Fibroblast of skin of right quadriceps (primary cell): ENCODE results near the gene FKBP5.
"Not testable (repeated sequence)": the region's sequence is repeated elsewhere in the genome, so short reads cannot be mapped to it uniquely, and the experiment has no call there.

ENCODE experiments used
- DNase-seq: peaks from one replicate; pipeline ENCODE4 v3.0.0-alpha.2; 2013

FKBP5 gene

GRCh38 chr6:35607517-35608233, 81.0 kb downstream of the FKBP5 start:
- DNase-seq = no peak

- no peak for DNase-seq
Measured at GRCh38 chr6:35605600-35605999, 83.1 kb downstream of the FKBP5 start.

- no peak for DNase-seq
Measured at GRCh38 chr6:35603326-35604202, 85.2 kb downstream of the FKBP5 start.

- peak; percentile 17 for DNase-seq
Measured at GRCh38 chr6:35602133-35602946, 86.4 kb downstream of the FKBP5 start.

- peak; percentile 89 for DNase-seq
Measured at GRCh38 chr6:35601331-35602132, 87.2 kb downstream of the FKBP5 start.

- no peak for DNase-seq
Measured at GRCh38 chr6:35600659-35601125, 88.0 kb downstream of the FKBP5 start.

- DNase-seq = peak; percentile 12
Measured at GRCh38 chr6:35599761-35600658, 88.7 kb downstream of the FKBP5 start.

GRCh38 chr6:35598621-35599020, 90.1 kb downstream of the FKBP5 start:
- not testable (repeated sequence) for DNase-seq

GRCh38 chr6:35596448-35597442, 92.0 kb downstream of the FKBP5 start:
- peak; percentile 97 for DNase-seq

- DNase-seq = no peak
Measured at GRCh38 chr6:35594503-35595186, 94.1 kb downstream of the FKBP5 start.

- no peak for DNase-seq
Measured at GRCh38 chr6:35592178-35592577, 96.5 kb downstream of the FKBP5 start.

- DNase-seq = no peak
Measured at GRCh38 chr6:35590622-35591066, 98.1 kb downstream of the FKBP5 start.

GRCh38 chr6:35589904-35590303, 98.8 kb downstream of the FKBP5 start:
- DNase-seq = no peak

GRCh38 chr6:35589201-35589739, 99.4 kb downstream of the FKBP5 start:
- no peak for DNase-seq

GRCh38 chr6:35587167-35587566, 101.5 kb downstream of the FKBP5 start:
- DNase-seq = no peak

GRCh38 chr6:35586542-35586941, 102.2 kb downstream of the FKBP5 start:
- no peak for DNase-seq

GRCh38 chr6:35585658-35586057, 103.1 kb downstream of the FKBP5 start:
- DNase-seq = no peak

- peak; percentile 67 for DNase-seq
Measured at GRCh38 chr6:35583893-35584688, 104.6 kb downstream of the FKBP5 start.
